Stimulated activated CD8-positive, alpha-beta memory T cell treated with anti-CD3 and anti-CD28 coated beads, Interleukin-12 subunit alpha, Interleukin-12 subunit beta, amount 100 ng/mL, for 1 hour (primary cell): ENCODE measurements around the gene POMP.
A peak's percentile ranks its signal among the peaks of the same experiment; 100 is the strongest.
"Not testable (repeated sequence)": the region's sequence is repeated elsewhere in the genome, so short reads cannot be mapped to it uniquely, and the experiment has no call there.

Experiments used
- DNase-seq: peaks from one replicate; pipeline ENCODE4 v3.0.0-alpha.2; 2020; ENCODE audit warnings: low read depth

Gene POMP

DNA sequence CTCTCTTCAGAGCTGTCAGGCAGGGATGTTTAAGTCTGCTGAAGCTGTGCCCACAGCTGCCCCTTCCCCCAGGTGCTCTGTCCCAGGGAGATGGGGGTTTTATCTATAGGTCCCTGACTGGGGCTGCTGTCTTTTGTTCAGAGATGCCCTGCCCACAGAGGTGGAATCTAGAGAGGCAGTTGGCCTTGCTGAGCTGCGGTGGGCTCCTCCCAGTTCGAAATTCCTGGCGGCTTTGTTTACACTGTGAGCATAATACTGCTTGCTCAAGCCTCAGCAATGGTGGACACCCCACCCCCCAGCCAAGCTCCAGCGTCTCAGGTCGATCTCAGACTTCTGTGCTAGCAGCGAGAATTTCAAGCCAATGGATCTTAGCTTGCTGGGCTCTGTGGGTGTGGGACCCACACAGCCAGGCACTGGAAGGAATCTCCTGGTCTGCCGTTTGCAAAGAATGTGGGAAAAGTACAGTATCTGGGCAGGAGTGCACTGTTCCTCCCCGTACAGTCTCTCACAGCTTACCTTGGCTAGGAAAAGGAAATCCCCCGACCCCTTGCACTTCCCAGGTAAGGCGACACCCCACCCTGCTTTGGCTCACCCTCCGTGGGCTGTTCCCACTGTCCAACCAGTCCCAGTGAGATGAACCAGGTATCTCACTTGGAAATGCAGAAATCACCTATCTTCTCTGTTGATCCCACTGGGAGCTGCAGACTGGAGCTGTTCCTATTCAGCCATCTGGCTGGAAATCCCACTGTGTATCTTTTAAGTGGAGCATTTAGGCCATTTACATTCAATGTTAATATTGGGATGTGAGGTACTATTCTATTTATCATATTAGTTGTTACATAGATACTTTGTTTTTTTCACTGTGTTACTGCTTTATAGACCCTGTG, 34.9 kb downstream of the POMP start:
- not testable (repeated sequence) for DNase-seq

DNA sequence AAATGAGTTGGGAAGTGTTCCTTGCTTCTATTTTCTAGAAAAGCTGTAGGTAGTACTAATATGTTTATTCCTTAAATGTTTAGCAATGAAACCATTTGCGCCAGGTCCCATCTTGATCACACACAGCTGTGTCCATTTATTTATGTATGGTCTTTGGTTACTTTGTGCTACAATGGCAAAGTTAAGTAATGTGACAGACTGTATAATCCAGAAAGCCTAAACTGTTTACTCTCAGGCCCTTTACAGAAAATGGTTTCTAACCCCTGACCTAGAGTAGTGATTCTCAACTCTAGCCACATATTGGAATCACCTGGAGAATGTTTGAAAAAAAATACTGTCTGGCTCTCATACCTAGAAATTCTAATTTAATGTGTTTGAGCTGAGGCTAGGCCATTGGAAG, 38.5 kb downstream of the POMP start:
- DNase-seq: no peak

DNA sequence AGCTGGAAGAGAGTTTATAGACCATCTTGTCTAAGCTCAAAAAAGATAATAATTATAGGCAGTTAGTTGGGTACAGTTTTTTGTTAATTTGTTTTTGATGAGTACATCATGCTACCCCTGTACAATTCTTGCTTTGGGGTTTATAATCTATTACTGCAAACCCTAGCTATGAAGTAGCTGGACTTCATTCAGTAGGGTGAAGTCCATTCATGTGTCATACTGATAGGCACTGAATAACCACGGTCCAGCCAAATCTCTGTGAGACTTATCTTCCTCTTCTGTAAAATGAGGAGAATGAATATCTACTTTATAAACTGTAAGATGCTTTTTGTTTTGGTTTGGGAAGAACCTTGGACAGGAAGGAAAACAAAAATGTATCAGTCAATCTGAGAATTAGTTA, 40.3 kb downstream of the POMP start:
- DNase-seq: no peak

DNA sequence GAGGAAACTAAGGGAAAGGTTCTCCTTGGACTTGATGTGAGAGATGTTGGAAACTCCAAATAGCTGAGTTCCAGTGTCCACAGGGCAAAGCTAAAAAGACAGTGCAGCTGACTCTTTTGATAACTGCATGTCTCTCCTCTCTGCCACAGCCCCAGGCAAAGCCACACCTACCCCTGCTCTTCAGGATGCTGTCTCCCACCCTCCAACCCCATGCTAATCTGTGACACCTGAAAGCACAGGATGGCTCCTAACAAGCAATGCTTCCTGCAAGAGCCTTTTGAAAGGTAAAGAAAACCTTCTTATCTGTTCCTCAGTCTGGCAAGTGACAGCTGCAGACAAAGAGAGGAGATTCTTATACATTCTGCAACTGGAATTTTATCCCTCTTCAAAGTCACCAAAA, 45.4 kb downstream of the POMP start:
- no peak for DNase-seq

DNA sequence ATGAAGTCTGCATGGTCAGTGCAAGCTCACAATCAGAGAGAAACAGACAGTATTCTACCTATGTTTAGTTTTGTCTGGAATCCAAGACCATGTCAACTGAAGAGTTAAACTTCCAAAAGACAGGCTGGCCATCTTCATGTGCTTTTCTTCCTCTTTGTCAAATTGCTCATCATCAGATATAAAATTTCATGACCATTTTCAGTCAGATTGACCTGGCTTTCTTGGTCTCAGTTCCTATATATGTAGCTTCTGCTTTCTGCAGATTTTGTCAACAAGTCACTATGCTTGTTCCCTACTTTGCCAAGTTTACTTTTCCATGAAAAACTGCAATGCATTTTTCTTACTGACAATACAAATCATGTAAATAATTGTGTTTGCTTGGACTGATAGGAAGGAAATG, 46.0 kb downstream of the POMP start:
- DNase-seq: no peak

DNA sequence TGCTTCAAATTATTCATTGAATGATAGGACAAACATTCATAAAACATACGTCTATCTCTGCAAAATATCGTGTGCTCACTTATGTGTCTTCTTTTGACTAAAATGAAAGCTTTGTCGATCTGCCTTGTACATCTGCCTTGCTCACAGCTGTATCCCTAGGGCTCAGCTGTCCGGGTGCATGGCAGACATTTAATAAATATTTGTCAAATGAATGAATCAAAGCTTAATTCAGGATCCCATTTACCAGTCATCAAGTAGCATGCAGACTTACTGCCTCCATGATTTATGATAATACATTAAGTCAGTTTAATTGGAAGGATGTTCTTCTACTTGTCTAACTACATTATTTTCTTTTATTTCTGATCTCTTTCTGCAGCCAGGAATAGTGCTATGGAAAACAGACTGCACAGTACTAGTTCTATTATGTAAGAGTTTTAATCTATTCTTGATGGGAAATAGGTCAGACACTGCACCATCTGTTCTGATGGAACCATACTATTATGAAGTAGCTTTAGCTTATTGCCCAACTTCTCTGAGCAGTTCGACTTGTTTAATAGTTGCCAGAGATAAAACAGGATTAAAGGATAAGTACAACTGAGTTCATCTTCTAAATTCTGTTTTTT, 46.6 kb downstream of the POMP start:
- DNase-seq: no peak

DNA sequence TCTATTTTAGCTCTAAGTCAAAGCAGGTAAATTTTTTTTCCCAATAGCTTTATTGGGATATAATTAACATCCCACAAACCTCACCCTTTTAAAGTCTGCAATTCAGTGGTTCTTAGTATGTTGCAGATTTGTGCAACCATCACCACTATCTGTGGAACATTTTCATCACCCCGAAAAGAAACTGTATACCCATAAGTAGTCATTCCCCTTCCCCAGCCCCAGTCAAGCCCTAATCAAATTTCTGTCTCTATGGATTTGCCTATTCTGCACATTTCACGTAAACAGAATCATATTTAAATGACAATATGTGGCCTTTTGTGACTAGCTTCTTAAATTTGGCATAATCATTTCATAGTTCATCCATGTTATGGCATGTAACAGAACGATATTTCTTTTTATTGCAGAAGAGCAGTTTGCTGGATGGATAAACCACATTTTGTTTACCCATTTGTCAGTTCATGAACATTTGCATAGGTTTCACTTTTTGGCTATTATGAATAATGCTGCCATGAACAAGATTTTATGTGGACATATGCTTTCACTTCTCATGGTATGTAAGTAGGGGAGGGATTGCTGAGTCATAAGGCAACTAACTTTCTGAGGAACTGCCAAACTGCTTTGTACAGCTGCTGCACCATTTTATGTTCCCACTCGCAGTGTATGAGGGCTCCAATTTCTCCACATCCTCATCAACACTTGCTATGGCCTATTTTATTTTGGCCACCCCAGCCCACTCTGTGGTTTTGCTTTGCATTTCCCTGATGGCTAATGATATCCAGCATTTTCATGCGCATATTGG, 48.9 kb downstream of the POMP start:
- DNase-seq: no peak

DNA sequence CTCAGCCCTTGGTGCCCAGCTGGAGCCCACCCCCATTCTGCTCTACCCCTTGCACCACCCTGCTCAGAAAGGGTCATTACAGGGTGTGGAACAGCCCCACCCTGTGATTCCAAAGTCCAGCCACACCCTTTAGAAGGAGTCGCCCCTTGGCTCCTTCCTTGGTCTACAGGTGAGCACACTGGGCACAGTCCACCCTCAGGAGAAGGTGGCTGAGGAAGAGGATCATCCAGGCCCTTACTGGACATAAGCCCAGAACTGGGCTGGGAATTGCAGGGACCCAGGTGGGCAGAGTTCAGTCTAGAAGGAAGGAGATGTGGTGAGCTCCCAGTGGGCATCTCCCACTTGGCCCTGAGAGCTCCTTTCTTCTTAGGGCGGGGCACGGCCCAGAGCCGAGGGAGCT, 51.2 kb downstream of the POMP start:
- DNase-seq: no peak

DNA sequence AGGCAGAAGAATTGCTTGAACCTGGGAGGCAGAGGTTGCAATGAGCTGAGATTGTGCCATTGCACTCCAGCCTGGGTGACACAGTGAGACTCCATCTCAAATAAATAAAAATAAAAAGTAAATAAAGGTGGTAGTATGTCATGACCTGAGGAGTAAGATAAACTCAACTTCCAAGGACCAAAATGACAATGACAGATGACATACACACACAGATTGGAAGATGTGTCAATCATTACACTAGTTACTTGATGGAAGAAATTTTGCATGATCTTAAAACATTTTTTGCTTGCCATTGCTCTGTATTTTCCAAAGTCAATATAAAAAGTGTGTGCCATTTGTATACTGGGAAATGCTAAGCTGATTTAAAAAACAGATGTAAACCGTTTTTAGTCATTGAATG, 55.7 kb downstream of the POMP start:
- no peak for DNase-seq

DNA sequence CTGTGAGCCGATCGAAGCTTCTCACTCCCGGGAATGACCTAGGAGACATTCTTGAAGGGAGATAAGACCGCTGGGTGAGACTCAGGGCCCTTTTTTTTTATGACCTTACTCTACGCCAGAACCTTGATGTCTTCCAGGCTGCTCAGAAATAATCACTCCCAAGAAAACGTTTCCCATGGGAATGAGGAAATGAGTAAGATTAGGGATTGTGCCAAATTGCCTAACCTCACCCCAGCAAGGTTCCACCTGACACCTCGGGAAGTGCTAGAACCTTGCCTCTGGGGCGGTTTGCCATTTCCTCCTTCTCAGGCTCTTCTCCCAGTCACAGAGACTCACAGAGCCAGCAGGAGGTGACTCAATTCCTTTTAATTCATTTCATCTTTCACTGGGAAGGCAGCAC, 57.6 kb downstream of the POMP start:
- no peak for DNase-seq

DNA sequence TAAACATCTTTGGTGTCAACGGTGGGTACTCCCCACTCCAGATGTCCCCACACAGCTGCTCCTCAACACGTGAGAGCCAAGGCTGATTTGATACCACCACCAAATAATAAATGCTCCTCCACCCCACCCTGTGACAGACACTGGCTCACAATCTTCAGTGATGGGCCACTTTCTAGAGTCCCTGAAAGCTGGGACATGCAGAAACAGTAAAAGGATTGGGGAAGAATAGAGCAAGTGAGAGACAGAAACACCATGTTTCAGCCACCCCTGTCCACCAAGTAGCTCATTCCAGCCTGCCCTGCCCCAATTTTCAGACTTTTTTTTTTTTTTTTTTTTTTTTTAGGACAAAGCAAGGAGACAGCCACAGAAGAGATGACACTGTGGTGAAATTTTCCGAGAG, 58.2 kb downstream of the POMP start:
- DNase-seq: no peak

DNA sequence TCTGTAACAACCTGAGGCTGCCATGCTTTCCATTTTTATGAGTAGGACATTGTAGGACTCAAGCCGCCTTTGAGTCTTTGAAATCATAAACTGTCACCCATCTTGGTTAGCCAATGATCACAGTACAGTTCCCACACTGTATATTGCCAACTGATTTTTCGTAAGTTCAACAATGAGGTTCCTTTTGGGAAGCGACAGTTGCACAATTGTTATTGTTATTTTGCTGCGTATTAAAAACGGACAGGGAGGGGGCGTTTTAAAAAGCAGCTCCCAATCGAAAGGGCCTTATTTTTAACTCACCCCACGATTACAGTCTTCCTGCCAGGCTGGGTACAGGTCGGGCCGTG, 59.2 kb downstream of the POMP start:
- DNase-seq: no peak

DNA sequence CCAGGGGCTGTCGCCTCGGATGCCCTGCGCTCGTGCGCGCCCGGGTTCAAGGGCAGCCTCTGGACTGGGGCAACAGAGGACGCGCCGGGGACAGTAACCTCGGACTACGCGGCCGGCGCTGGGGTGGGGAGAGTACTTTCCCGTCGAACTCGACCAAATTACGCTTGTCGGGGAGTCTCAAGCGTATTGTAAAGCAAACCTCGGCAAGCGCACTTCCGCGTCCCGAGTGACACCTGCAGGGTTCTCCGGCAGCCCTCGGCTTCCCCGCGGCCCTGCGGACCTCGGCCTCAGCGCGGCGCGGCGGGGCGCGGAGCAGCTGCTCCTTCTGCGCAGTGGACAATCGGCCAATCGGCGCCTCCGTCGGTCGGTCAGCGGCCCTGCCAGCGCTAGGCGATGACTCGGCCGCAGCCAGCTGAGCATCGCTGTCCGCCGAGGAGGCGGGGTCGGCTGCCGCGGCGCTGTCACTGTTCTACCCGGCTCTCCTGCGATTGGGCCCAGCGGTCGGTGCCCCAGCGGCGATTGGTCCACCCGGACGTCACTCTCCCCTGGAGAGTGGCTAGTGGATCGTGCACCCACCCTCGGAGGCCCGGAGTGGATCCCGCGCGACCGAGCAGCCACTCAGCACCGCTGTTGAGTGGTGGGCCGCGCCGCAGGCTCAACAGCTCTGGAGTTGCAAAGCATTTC, 59.8 kb downstream of the POMP start, which contains the start of gene SLC46A3:
SLC46A3 (minus strand) TSS at position 428 of the 684 bp plus-strand sequence. CDS start 972 bp downstream, outside the sequence.
- peak; percentile 94 for DNase-seq

DNA sequence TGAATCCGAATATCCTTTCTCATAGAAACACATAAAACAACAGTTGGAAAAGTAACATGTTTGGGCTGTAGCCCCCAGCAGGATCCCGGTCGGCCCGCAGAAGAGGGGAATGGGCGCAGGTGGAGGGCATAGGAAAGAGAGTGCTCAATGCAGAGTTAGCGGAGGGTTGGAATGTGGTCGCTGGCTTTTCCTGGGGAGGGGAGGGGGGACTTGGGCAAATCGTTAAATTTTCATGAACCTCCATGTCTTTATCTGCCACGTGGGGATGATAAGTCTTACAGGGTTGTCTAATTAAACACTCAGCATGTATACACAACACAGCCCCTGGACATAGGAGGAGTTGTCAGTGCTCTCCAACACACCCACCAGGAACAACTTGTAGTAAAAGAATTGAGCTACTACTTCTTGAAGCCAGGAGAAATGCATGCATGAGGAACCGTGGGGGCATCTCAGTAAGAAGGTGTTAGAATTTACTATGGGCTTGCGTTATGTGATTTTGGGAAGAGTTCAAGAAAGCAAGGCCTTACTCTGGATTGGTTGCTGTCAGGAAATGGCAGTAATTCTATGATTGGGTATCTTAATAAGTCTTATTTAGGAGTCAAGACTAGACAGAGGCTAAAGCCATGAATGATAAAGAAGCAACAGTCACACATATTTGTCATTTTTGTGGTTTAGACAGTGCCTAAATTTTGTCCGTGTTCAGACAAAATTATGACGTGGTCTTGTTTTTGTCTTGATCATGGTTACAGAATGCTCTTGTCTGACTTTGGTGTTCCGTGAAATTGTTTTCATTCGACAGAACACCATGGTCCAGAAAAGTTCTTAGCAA, 60.5 kb downstream of the POMP start:
- no peak for DNase-seq

DNA sequence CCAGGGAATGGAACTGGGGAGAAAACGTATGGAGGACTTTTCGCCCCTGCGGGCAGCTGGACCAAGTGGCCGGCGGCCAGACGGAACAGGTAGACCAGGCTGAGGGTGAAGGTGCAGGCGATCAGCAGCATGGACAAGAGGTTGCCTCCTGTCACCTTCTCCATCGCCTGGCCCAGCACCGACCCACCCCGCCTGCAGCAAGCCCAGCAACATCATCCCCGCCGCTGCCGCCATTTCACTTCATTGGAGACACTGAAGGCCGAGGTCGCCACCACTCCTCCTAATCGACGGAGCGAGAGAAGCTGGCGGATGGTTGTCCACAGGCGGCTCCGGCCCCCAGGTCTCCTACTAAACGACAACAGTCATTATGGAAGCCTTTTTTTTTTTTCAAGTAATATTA, 64.9 kb downstream of the POMP start:
- DNase-seq: no peak

DNA sequence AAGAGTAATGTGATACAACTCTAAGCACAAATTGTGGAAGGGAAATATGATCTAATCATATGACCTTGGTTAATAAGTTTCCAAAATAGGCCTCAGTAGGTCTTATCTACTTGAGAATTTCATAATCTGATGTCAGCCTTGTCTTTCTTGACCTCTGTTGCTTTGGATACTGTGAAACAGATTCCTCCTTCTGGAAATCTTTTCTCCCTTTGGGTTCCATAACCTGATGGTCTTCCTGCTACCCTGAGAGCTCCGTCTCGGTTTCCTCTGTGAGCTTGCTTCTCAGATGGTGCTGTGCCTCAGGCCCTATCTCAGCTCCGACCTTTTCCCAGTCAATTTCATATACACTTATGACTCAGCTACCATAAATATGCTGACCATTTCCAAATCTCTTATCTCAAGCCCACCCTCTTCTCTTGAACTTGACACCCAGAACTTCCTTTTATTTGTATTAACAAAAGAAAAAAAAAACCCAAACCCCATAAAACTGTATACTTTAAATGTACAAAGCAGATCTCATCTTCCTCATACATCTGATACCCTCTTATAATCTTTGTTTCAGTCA, 66.2 kb downstream of the POMP start:
- DNase-seq: no peak
